Upper lobe of left lung (tissue), 6 donors: ENCODE measurements around the gene PRSS33. TPM values are rescaled to one million over a fixed set of nuclear protein-coding genes. Genes with fewer than 3 reads are reported as not detected.

Experiments used
- ATAC-seq, 2 donors: fragments of 200-7000 bp; cut with Tn5 transposase; one replicate each; pipeline ENCODE4 v1.9.1; 2022; ENCODE audit warnings: mild to moderate bottlenecking in 2 of 2, moderate library complexity in 2 of 2; ENCODE audit not compliant: low FRiP score in 2 of 2
- DNase-seq, 2 donors: peaks; one replicate each; pipeline ENCODE4 v3.0.0-alpha.2; 2019 to 2020
- H3K27ac ChIP-seq, 4 donors: fragments of 200-600 bp; sonication (generic); one replicate each; pipeline ENCODE4 v1.5.1; 2016 to 2019
- H3K27me3 ChIP-seq, 4 donors: fragments of 200-600 bp; sonication (generic); one replicate each; pipeline ENCODE4 v1.5.1; 2017 to 2019
- H3K36me3 ChIP-seq, 4 donors: fragments of 200-600 bp; sonication (generic); one replicate each; pipeline ENCODE4 v1.5.1; 2016 to 2019
- H3K4me1 ChIP-seq, 4 donors: fragments of 200-600 bp; sonication (generic); one replicate each; pipeline ENCODE4 v1.5.1; 2018 to 2019
- H3K4me3 ChIP-seq, 4 donors: fragments of 200-600 bp; sonication (generic); one replicate each; pipeline ENCODE4 v1.5.1; 2017 to 2019; ENCODE audit warnings: mild to moderate bottlenecking in 2 of 4, moderate library complexity in 1 of 4
- H3K9me3 ChIP-seq, 4 donors: fragments of 200-600 bp; sonication (generic); one replicate each; pipeline ENCODE4 v1.5.1; 2018 to 2019
- EP300 ChIP-seq, 4 donors: sonication (generic); formaldehyde crosslinking; IDR thresholded peaks; one replicate each; pipeline ENCODE4 v1.5.1; 2017; ENCODE audit warnings: antibody characterized with exemption in 4 of 4, control low read depth in 2 of 4
- POLR2A ChIP-seq, 4 donors: fragments of 450-650 bp; IDR thresholded peaks; one replicate each; pipeline ENCODE4 v1.5.1; 2016 to 2017; ENCODE audit warnings: antibody characterized with exemption in 4 of 4, mild to moderate bottlenecking in 2 of 4
- POLR2AphosphoS5 ChIP-seq, 2 donors: sonication (generic); formaldehyde crosslinking; IDR thresholded peaks; one replicate each; pipeline ENCODE4 v1.5.1; 2017; ENCODE audit warnings: antibody characterized with exemption in 2 of 2
- WGBS, 2 donors: methylation state at CpG; one replicate each; pipeline ENCODE4 v1.1.5; 2017 to 2018; 5-methylcytosine and 5-hydroxymethylcytosine counted together
- total RNA-seq, 6 donors: library from RNA; depleted of rRNA in 4 of 6; stranded (reverse); fragments of >200 nt in 4 of 6; gene quantifications; one replicate each; pipeline versions ENCODE4 v1.1.0 to v1.2.1, GENCODE V29; 2016 to 2021
- TF ChIP-seq, protein P1 (sequence below), 6 experiments: fragments of 450-650 bp in 4 of 6; fragments of 200-600 bp in 2 of 6; sonication (generic) in 2 of 6; IDR thresholded peaks; one replicate each; pipeline ENCODE4 v1.5.1; 2016 to 2019; ENCODE audit warnings: antibody characterized with exemption in 6 of 6
- donor health status: DM: no; HTN: no; CAD: no; lungs with moderate emphysema.
- donor health status: DM: no; HTN: yes; CAD: no; lungs with severe emphysema.

The PRSS33 gene
- total RNA-seq, 6 donors from 2014 or later = 0.20 to 0.92 TPM; not detected in 4

DNA sequence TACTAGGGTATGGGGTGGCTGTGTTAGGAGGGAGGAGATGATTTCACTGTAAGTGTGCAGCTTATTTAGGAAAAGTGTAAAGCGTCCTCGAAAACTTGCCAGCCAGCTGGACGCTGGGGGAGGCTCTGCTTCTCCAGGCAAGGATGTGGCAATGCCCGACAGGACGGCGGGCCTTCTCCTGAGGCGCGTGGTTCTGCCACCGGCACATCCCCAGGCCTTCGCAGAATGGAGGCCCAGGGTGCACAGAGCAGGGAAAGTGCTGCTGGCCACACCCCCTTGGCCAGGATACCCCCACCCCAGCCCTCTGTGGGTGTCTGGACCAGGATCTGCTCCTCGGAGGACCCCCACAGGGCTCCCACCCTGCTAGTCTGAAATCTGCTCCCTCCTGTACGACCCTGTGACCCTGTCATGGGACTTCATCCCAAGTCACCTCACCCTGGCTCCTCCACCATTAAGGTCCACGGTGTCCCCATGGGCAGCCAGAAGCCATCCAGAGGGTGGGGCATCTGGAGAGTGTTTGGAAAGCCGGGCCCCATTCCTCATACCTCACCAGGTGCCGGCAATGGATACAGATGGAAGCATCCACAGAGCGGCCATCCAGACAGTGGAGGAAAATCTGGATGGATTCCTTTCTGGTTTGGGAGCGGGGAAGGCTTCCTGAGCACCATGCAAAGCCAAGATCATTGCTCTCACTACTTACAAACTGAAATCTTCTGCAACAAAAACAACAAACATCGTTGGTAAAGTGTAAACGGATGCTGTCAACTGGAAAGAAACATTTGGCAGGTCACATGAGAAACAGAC, 44.2 kb downstream of the PRSS33 start:
- 80 to 87% methylated on average over 11 to 19 of the region's 19 CpGs for WGBS, 2 donors
- H3K9me3 ChIP-seq = no peaks in the 10 kb centered on the region
- no peaks in the 10 kb centered on the region for H3K4me1 ChIP-seq
- no peak for ATAC-seq
- DNase-seq = no peak
- TF ChIP-seq POLR2A (IDR thresholded peaks at IDR 0.05) = no peak
- TF ChIP-seq EP300 (IDR thresholded peaks at IDR 0.05) = no peak
- no peak for TF ChIP-seq POLR2AphosphoS5 (IDR thresholded peaks at IDR 0.05)
- TF ChIP-seq, protein P1, sequence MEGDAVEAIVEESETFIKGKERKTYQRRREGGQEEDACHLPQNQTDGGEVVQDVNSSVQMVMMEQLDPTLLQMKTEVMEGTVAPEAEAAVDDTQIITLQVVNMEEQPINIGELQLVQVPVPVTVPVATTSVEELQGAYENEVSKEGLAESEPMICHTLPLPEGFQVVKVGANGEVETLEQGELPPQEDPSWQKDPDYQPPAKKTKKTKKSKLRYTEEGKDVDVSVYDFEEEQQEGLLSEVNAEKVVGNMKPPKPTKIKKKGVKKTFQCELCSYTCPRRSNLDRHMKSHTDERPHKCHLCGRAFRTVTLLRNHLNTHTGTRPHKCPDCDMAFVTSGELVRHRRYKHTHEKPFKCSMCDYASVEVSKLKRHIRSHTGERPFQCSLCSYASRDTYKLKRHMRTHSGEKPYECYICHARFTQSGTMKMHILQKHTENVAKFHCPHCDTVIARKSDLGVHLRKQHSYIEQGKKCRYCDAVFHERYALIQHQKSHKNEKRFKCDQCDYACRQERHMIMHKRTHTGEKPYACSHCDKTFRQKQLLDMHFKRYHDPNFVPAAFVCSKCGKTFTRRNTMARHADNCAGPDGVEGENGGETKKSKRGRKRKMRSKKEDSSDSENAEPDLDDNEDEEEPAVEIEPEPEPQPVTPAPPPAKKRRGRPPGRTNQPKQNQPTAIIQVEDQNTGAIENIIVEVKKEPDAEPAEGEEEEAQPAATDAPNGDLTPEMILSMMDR (IDR thresholded peaks at IDR 0.05) = no peak
- H3K36me3 ChIP-seq = no peaks in the 10 kb centered on the region
- H3K4me3 ChIP-seq = no peak overlapping the region
- H3K27ac ChIP-seq = no peak overlapping the region
- H3K27me3 ChIP-seq = no peaks in the 10 kb centered on the region

DNA sequence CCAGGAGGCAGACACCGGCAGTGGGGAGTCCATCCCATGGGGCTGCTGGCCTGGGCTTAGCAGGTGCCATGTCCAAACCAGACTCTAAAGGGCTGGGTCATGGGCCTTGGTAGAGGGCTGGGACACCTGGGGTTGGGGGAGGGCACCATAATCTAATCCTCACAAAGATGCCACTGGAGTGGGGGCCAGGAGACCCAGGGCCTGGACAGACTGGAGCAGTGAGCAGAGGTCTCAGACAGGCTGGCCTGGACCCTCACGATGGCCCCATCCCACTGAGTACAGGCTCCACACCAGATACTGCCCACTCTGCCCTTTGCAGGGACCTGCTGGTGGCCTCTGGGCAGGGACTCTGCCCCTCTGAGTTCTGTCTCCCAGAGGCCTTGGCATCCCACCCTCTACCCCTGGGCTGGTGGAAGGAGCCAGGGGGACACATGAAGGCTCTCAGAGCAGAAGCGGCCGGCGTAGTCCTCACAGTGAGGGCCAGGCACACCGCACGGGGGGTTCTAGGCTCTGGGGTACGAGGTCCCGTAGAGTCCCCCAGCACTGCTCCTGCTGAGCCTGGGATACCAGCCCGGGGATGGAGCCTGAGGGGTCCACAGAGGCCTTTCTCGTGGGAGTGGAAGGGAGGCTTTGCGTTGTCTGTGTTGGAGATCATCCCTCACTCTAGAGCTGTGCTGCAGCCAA, 44.9 kb downstream of the PRSS33 start:
- DNase-seq (no peak), ATAC-seq (no peak)
- no peaks in the 10 kb centered on the region for H3K9me3 ChIP-seq
- WGBS, 2 donors = 94 to 98% methylated on average over 2 to 12 of the region's 12 CpGs
- no peaks in the 10 kb centered on the region for H3K36me3 ChIP-seq
- no peak overlapping the region for H3K27ac ChIP-seq
- no peak for TF ChIP-seq POLR2AphosphoS5 (IDR thresholded peaks at IDR 0.05)
- TF ChIP-seq EP300 (IDR thresholded peaks at IDR 0.05) = no peak
- TF ChIP-seq POLR2A (IDR thresholded peaks at IDR 0.05) = no peak
- TF ChIP-seq, protein P1 (IDR thresholded peaks at IDR 0.05) = no peak
- no peaks in the 10 kb centered on the region for H3K4me1 ChIP-seq
- no peak overlapping the region for H3K4me3 ChIP-seq
- H3K27me3 ChIP-seq = no peaks in the 10 kb centered on the region

DNA sequence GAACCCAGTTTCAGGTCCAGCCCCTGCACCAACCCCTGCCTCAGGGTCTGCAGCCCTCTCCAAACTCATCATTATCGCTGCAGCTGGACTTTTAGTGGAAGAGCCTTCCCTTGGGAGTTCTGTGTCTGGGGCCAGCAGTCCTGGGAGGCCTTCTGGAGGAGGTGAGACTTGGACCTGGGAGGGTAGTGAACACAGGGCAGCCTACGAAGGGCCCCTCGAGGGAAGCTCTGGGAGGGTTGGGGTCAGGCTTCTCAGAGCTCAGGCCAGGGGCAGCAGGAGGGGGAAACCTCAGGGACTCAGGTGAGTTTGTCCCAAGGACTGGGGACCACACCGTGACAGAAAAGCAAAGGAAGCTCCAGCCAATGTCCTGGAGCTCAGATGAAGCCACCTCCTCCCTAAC, 46.2 kb downstream of the PRSS33 start:
- Histone ChIP-seq H3K27ac (no peak overlapping the region), H3K4me3 (no peak overlapping the region), H3K27me3 (no peaks in the 10 kb centered on the region), H3K4me1 (no peaks in the 10 kb centered on the region), H3K9me3 (no peaks in the 10 kb centered on the region), H3K36me3 (no peaks in the 10 kb centered on the region)
- 95% methylated on average over 4 of the region's 4 CpGs; no CpG with 5 or more reads in 1 of the 2 donors for WGBS, 2 donors
- no peak for TF ChIP-seq POLR2AphosphoS5 (IDR thresholded peaks at IDR 0.05)
- ATAC-seq (no peak), DNase-seq (no peak)

DNA sequence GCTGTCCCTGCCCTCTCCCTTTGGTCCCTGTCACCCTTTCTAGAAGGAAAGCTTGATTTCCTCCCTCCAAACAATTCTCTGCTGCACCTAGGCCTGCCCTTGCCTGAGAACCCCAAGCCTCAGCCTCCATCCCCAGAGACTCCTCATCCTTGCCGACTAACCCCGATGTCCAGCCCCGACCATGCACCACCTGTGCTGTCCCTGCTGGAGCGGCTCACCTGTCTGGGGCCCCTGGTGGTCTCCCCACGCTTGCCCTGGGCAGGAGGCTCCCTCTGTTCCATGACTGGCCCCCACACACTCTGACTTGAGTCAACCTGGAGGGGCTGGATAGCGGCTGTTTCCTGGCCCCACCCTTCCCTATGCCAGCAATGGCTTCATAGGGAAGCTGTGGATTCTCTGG, 46.9 kb downstream of the PRSS33 start:
- Histone ChIP-seq H3K4me3 (no peak overlapping the region), H3K36me3 (no peaks in the 10 kb centered on the region), H3K27ac (no peak overlapping the region), H3K4me1 (no peaks in the 10 kb centered on the region), H3K27me3 (no peaks in the 10 kb centered on the region), H3K9me3 (no peaks in the 10 kb centered on the region)
- ATAC-seq (no peak), DNase-seq (no peak)
- WGBS, 2 donors = 75 to 91% methylated on average over 1 to 6 of the region's 6 CpGs
- TF ChIP-seq POLR2AphosphoS5 (IDR thresholded peaks at IDR 0.05) = no peak
- TF ChIP-seq EP300 (IDR thresholded peaks at IDR 0.05) = no peak
- TF ChIP-seq, protein P1 (IDR thresholded peaks at IDR 0.05) = no peak
- TF ChIP-seq POLR2A (IDR thresholded peaks at IDR 0.05) = no peak

DNA sequence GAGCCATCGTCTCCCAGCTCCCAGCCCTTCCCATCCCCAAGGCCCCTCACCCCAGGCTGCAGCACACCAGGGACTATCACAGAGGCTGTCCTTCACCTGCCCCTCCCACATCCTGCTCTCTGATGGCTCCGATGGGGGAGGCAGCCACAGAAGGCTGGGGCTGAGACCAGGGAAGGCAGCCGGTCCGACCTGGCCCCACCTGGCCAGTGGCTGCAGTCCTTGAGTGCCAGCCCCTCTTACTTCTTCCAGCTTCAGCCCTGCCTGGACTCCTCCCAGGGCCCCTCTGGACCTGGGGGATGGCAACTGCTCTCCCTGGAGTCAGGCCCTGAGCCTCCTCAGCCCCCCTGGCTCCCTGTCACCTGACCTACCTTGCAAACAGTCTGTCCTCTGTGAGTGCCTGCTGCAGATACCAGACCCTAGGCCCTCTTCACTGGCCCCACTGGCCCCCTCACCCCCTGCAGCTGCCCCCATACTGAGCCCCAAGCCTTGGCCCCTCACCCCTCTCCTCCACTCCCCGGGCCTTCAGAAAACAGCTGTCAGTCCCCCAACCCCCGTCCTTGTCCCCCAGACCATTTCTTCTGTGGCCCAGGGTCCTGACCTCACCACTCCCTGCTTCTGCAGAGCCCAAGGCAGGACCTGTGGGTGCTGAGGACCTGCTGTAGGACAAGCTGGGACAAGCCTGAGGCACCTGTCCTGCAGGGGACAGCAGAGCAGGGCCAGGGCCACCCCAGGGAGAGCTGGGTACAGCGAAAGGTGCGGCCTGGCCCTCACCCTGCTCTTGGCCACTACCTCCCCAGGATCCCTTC, 47.5 kb downstream of the PRSS33 start:
- Histone ChIP-seq H3K4me3 (no peak overlapping the region), H3K27ac (no peak overlapping the region), H3K9me3 (no peaks in the 10 kb centered on the region), H3K4me1 (no peaks in the 10 kb centered on the region), H3K36me3 (no peaks in the 10 kb centered on the region), H3K27me3 (no peaks in the 10 kb centered on the region)
- TF ChIP-seq, protein P1 (IDR thresholded peaks at IDR 0.05) = no peak
- no peak for TF ChIP-seq EP300 (IDR thresholded peaks at IDR 0.05)
- no peak for TF ChIP-seq POLR2AphosphoS5 (IDR thresholded peaks at IDR 0.05)
- no peak for TF ChIP-seq POLR2A (IDR thresholded peaks at IDR 0.05)
- ATAC-seq (no peak), DNase-seq (no peak)
- 67 to 84% methylated on average over 5 to 8 of the region's 8 CpGs for WGBS, 2 donors
